Heart left ventricle (tissue), 16 donors: ENCODE results near the gene TRAPPC10. TPM values are rescaled to one million over a fixed set of nuclear protein-coding genes. Genes with fewer than 3 reads are reported as not detected.

Source experiments
- ATAC-seq, 4 donors: fragments of 200-7000 bp; cut with Tn5 transposase; one replicate each; pipeline ENCODE4 v1.9.1; 2020 to 2022; ENCODE audit warnings: moderate library complexity in 4 of 4, mild to moderate bottlenecking in 3 of 4, moderate number of reproducible peaks in 1 of 4
- DNase-seq, 5 donors: peaks; one replicate each; pipeline ENCODE4 v3.0.0-alpha.2; 2020
- H3K27ac ChIP-seq, 12 donors: fragments of 200-600 bp; sonication (generic) in 4 of 12; one replicate each; pipeline versions ENCODE4 v1.5.0 to v1.8.0; 2016 to 2022; ENCODE audit warnings: mild to moderate bottlenecking in 2 of 12
- H3K27me3 ChIP-seq, 9 donors: fragments of 200-600 bp; sonication (generic) in 2 of 9; one replicate each; pipeline versions ENCODE4 v1.5.1 to v1.8.0; 2016 to 2022; ENCODE audit warnings: mild to moderate bottlenecking in 3 of 9
- H3K36me3 ChIP-seq, 9 donors: fragments of 200-600 bp; sonication (generic) in 2 of 9; one replicate each; pipeline versions ENCODE4 v1.5.0 to v1.8.0; 2018 to 2022; ENCODE audit warnings: mild to moderate bottlenecking in 2 of 9
- H3K4me1 ChIP-seq, 12 donors: fragments of 200-600 bp; sonication (generic) in 4 of 12; one replicate each; pipeline versions ENCODE4 v1.5.0 to v1.8.0; 2016 to 2022; ENCODE audit warnings: mild to moderate bottlenecking in 3 of 12
- H3K4me3 ChIP-seq, 12 donors: fragments of 200-600 bp; sonication (generic) in 4 of 12; one replicate each; pipeline versions ENCODE4 v1.5.0 to v1.8.0; 2017 to 2022; ENCODE audit warnings: mild to moderate bottlenecking in 9 of 12, moderate library complexity in 4 of 12
- H3K9me3 ChIP-seq, 12 donors: fragments of 200-600 bp; sonication (generic) in 4 of 12; one replicate each; pipeline versions ENCODE4 v1.5.0 to v1.8.0; 2016 to 2022; ENCODE audit warnings: mild to moderate bottlenecking in 1 of 12
- POLR2A ChIP-seq, 2 donors: fragments of 450-650 bp; IDR thresholded peaks; one replicate each; pipeline ENCODE4 v1.6.1; 2017; ENCODE audit warnings: antibody characterized with exemption in 2 of 2, mild to moderate bottlenecking in 2 of 2, moderate library complexity in 2 of 2
- WGBS, 4 donors: extraction: QIAGEN DNeasy Blood & Tissue Kit in 2 of 4; methylation state at CpG; one replicate each; pipeline versions ENCODE4 v1.1.5 to v1.1.7; 2013 to 2018; 5-methylcytosine and 5-hydroxymethylcytosine counted together
- intact Hi-C, 10 donors: fragments of 100-400 bp; cut with DNase I; formaldehyde crosslinking; loops; one replicate each; pipeline versions ENCODE4 v1.11.1 to v1.14.2; 2022
- polyA plus RNA-seq, 2 donors: library from polyadenylated mRNA; stranded (reverse); fragments of 200-250 nt; gene quantifications; one replicate each; pipeline ENCODE4 v1.2.3, GENCODE V29; 2013
- total RNA-seq, 9 donors: library from RNA; depleted of rRNA in 2 of 9; stranded (reverse); fragments of >200 nt in 2 of 9; fragmentation: NEBNext Ultra II Directional in 3 of 9; extraction: Animal tissue kit (Norgen Biotek cat#: 25700) in 3 of 9; gene quantifications; one replicate each; pipeline versions ENCODE4 v1.1.0 to v1.2.4, GENCODE V29; 2016 to 2023
- TF ChIP-seq, protein P1 (sequence below), 12 donors: fragments of 200-600 bp; sonication (generic) in 4 of 12; IDR thresholded peaks; one replicate each; pipeline versions ENCODE4 v1.5.0 to v1.8.0; 2018 to 2022; ENCODE audit warnings: antibody characterized with exemption in 12 of 12, mild to moderate bottlenecking in 5 of 12
- donor health status: ischemic (EF 13 %, LVEDD 7.1; RV severe dilation, severe dysfunction).
- donor health status: healthy with polysubstance abuse.
- donor health status: DM: no; HTN: yes; CAD: no.
- donor health status: DM: no; HTN: no; CAD: no.
- donor health status: ischemic (EF 25% LVEDD 6.9; RV normal size, moderate dysfunction).
- donor health status: ischemic (EF 25% LVEDD 5.7; RV mildly dilated, moderate dysfunction).
- donor health status: healthy.
- donor health status: DM: yes; HTN: yes; CAD: no.
- donor health status: ischemic (EF 35%, LVEDD 5.7; RV mildly dilated, moderate dysfunction).
- donor health status: nonischemic (EF 11% LVEDD 7.7; RV severe dilation, severe dysfunction).
- donor health status: DM: yes; HTN: yes; CAD: no.
- donor health status: PGD.
- donor health status: ischemic (EF 29% LVEDD 5.4; RV normal size, mild dysfunction).
- donor health status: nonischemic (EF 23%, LVEDD 6.1; RV moderate dilation, normal function).

Gene TRAPPC10
- total and polyA plus RNA-seq, 11 donors = 5.6 to 32.0 (median 22.1) TPM

DNA sequence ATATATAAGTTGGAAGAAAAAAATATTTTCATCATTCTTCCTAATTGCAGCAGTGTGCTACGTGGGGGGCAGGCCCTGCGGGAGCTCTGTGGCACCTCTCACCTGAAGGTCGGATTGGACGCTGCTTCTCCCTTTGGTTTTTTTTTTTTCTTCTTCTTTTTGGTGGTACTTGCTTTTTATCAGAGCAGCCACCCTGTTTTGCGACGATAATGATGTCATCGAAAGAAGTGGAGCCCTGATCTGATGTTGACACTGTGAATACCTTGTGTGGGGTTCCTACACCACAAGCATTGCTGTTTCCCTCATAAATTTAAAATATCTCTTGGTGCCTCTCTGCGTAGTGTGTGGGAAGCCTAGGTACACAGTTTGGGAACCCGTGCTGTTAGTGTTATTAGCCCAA is 5.5 kb downstream of the TRAPPC10 start:
- WGBS, 4 donors = 89 to 92% (median 90%) methylated on average over 9 of the region's 9 CpGs
- H3K4me3 ChIP-seq = no peak overlapping the region
- DNase-seq (no peak), ATAC-seq (no peak)
- no peaks in the 10 kb centered on the region for H3K9me3 ChIP-seq
- no peaks in the 10 kb centered on the region for H3K36me3 ChIP-seq
- intact Hi-C loops = no loop called here
- peaks cover 7 to 95% (median 51%) of the 10 kb centered on the region in 12 donors for H3K4me1 ChIP-seq
- TF ChIP-seq, protein P1, sequence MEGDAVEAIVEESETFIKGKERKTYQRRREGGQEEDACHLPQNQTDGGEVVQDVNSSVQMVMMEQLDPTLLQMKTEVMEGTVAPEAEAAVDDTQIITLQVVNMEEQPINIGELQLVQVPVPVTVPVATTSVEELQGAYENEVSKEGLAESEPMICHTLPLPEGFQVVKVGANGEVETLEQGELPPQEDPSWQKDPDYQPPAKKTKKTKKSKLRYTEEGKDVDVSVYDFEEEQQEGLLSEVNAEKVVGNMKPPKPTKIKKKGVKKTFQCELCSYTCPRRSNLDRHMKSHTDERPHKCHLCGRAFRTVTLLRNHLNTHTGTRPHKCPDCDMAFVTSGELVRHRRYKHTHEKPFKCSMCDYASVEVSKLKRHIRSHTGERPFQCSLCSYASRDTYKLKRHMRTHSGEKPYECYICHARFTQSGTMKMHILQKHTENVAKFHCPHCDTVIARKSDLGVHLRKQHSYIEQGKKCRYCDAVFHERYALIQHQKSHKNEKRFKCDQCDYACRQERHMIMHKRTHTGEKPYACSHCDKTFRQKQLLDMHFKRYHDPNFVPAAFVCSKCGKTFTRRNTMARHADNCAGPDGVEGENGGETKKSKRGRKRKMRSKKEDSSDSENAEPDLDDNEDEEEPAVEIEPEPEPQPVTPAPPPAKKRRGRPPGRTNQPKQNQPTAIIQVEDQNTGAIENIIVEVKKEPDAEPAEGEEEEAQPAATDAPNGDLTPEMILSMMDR (IDR thresholded peaks at IDR 0.05) = no peak
- TF ChIP-seq POLR2A (IDR thresholded peaks at IDR 0.05) = no peak
- H3K27me3 ChIP-seq = no peaks in the 10 kb centered on the region
- no peak overlapping the region for H3K27ac ChIP-seq

DNA sequence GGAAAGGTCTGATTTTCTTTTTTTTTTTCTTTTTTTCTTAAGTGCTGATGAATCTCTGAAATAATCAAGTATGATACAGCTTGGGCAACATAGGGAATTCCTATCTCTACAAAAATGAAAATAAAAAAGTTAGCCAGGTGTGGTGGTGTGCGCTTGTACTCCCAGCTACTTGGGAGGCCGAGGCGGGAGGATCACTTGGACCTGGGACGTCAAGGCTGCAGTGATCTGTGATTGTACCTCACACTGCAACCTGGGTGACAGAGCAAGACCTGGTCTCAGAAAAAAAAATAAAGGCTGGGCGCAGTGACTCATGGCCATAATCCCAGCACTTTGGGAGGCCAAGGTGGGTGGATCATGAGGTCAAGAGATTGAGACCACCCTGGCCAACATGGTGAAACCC is 6.0 kb downstream of the TRAPPC10 start:
- no peaks in the 10 kb centered on the region for H3K9me3 ChIP-seq
- no peaks in the 10 kb centered on the region for H3K27me3 ChIP-seq
- intact Hi-C loops = no loop called here
- TF ChIP-seq, protein P1 (IDR thresholded peaks at IDR 0.05) = no peak
- TF ChIP-seq POLR2A (IDR thresholded peaks at IDR 0.05) = no peak
- 91 to 96% (median 95%) methylated on average over 5 of the region's 5 CpGs for WGBS, 4 donors
- H3K4me3 ChIP-seq = no peak overlapping the region
- H3K36me3 ChIP-seq = no peaks in the 10 kb centered on the region
- ATAC-seq (no peak), DNase-seq (no peak)
- no peak overlapping the region for H3K27ac ChIP-seq
- H3K4me1 ChIP-seq = peaks cover 6 to 94% (median 49%) of the 10 kb centered on the region in 12 donors

DNA sequence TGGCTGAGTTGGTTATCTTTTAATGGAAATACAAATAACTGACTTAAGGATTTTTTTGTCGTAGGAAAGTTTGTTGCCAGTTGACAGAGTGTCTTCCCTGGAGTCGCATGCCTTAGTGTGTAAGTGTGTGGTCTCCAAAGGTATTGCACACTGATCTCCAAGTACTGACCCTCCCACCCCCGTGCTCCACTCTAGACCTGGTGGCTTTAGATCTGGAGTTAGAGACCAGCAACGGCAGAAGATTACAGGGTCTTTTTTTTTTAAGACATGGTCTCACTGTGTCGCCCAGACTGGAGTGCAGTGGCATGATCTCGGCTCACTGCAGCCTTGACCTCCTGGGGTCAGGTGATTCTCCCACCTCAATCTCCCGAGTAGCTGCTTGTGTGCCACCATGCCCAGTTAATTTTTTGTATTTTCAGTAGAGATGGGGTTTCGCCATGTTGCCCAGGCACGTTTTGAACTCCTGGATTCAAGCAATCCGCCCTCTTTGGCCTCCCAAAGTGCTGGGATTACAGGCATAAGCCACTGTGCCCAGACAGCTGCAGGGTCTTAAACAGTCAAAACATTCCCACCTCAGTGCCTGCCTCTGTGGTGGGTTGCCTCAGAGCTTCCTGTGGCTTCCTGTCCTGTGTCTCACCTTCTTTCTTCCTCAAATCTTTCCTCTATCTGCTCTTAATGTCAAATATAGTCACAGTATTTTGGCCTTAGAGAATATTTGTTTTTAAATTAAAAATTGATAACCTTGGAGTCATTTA is 6.9 kb downstream of the TRAPPC10 start:
- H3K27me3 ChIP-seq = no peaks in the 10 kb centered on the region
- intact Hi-C loops = no loop called here
- DNase-seq (no peak), ATAC-seq (no peak)
- H3K4me1 ChIP-seq = peaks cover 0 to 92% (median 42%) of the 10 kb centered on the region in 12 donors
- H3K4me3 ChIP-seq = no peak overlapping the region
- WGBS, 4 donors = 71 to 81% (median 77%) methylated on average over 10 of the region's 10 CpGs
- H3K27ac ChIP-seq = peak overlapping the region in 1 of 12 donors; percentile 14
- no peaks in the 10 kb centered on the region for H3K9me3 ChIP-seq
- TF ChIP-seq POLR2A (IDR thresholded peaks at IDR 0.05) = no peak
- TF ChIP-seq, protein P1 (IDR thresholded peaks at IDR 0.05) = no peak
- no peaks in the 10 kb centered on the region for H3K36me3 ChIP-seq

DNA sequence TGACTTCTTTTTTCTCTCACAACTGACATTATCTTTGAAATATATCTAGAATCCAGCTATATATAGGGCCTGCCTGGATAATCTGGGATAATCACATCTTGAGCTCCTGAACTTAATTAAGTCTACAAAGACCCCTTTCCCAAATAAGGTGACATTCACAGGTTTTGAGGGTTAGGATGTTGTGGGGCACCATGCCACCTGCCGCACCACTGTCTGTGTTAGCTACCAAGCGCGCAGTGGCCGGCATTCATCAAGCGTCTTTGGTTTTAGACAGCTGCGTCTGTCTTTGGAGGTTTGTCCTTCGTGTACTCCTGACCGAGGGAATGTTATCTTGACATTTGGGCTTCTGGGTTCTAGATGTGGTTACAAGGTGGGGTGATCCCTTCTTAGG is 7.5 kb downstream of the TRAPPC10 start:
- no peak for TF ChIP-seq POLR2A (IDR thresholded peaks at IDR 0.05)
- TF ChIP-seq, protein P1 (IDR thresholded peaks at IDR 0.05) = no peak
- H3K9me3 ChIP-seq = no peaks in the 10 kb centered on the region
- H3K27ac ChIP-seq = peak overlapping the region in 2 of 12 donors; percentile 6 to 22
- intact Hi-C loops = no loop called here
- DNase-seq (no peak), ATAC-seq (no peak)
- no peaks in the 10 kb centered on the region for H3K36me3 ChIP-seq
- 76 to 81% (median 80%) methylated on average over 8 of the region's 8 CpGs for WGBS, 4 donors
- peaks cover 0 to 92% (median 41%) of the 10 kb centered on the region in 12 donors for H3K4me1 ChIP-seq
- no peaks in the 10 kb centered on the region for H3K27me3 ChIP-seq
- H3K4me3 ChIP-seq = no peak overlapping the region
